HEK293 (cell line): ENCODE results near the gene KLK7.

Source experiments
- SP2 ChIP-seq: fragments of 450-650 bp; formaldehyde crosslinking; IDR thresholded peaks from 2 replicates; pipeline ENCODE4 v1.5.1; 2016; ENCODE audit warnings: missing biosample characterization, missing genetic modification characterization
- TF ChIP-seq, protein P1 (sequence below): fragments of 450-650 bp; formaldehyde crosslinking; IDR thresholded peaks from 2 replicates; pipeline ENCODE4 v1.5.0; 2017; ENCODE audit warnings: missing biosample characterization, missing genetic modification characterization, borderline replicate concordance
- TF ChIP-seq, protein P2 (sequence below): fragments of 450-650 bp; formaldehyde crosslinking; IDR thresholded peaks from 2 replicates; pipeline ENCODE4 v1.5.1; 2016; ENCODE audit warnings: missing biosample characterization, missing genetic modification characterization

Gene KLK7

DNA sequence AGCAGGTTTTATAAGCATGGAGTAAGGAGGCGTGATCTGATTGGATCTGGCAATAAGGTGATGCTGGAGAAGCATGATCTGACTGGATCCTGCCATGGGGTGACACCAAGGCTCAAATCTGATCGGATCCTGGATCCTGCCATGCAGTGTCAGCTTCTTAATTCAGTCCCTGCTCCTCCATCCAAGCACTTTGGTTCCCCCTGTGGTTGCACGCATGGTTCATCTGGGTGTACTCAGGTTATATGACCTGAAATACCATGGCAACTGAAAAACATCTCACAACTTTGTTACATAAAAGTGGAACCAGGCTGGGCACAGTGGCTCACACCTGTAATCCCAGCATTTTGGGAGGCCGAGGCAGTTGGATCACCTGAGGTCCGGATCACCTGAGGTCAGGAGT, 54.9 kb downstream of the KLK7 start (continued):
- TF ChIP-seq, protein P1, sequence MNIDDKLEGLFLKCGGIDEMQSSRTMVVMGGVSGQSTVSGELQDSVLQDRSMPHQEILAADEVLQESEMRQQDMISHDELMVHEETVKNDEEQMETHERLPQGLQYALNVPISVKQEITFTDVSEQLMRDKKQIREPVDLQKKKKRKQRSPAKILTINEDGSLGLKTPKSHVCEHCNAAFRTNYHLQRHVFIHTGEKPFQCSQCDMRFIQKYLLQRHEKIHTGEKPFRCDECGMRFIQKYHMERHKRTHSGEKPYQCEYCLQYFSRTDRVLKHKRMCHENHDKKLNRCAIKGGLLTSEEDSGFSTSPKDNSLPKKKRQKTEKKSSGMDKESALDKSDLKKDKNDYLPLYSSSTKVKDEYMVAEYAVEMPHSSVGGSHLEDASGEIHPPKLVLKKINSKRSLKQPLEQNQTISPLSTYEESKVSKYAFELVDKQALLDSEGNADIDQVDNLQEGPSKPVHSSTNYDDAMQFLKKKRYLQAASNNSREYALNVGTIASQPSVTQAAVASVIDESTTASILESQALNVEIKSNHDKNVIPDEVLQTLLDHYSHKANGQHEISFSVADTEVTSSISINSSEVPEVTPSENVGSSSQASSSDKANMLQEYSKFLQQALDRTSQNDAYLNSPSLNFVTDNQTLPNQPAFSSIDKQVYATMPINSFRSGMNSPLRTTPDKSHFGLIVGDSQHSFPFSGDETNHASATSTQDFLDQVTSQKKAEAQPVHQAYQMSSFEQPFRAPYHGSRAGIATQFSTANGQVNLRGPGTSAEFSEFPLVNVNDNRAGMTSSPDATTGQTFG = no peak
- TF ChIP-seq, protein P2, sequence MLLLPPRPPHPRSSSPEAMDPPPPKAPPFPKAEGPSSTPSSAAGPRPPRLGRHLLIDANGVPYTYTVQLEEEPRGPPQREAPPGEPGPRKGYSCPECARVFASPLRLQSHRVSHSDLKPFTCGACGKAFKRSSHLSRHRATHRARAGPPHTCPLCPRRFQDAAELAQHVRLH (tag by site-specific recombination) = no peak
- TF ChIP-seq SP2 = no peak
